ENCODE measurements around the gene TECPR2. TPM values are rescaled to one million over a fixed set of nuclear protein-coding genes. Genes with fewer than 3 reads are reported as not detected.
A peak's percentile ranks its signal among the peaks of the same experiment; 100 is the strongest.
"Not testable (repeated sequence)": the region's sequence is repeated elsewhere in the genome, so short reads cannot be mapped to it uniquely, and the experiment has no call there.

The TECPR2 gene
- total RNA-seq, 1 donor from 2014 or later, result 15.1 TPM

DNA sequence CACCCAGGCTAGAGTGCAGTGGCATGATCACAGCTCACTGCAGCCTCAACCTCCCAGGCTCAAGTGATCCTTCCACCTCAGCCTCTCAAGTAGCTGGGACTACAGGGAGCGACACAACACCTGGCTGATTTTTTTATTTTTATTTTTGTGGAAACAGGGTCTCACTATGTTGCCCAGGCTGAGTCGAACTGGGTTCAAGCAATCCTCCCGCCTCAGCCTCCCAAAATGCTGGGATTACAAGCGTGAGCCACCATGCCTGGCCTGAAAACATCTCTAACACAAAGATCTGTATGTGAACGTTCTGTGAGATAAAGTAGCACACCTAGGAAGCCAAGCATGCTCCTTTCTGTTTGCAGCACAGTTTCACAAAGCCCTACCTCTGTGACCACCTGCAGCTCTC, 157.0 kb downstream of the TECPR2 start:
- DNase-seq (ENCODE audit: low spot score); ATAC-seq: not testable (repeated sequence)

DNA sequence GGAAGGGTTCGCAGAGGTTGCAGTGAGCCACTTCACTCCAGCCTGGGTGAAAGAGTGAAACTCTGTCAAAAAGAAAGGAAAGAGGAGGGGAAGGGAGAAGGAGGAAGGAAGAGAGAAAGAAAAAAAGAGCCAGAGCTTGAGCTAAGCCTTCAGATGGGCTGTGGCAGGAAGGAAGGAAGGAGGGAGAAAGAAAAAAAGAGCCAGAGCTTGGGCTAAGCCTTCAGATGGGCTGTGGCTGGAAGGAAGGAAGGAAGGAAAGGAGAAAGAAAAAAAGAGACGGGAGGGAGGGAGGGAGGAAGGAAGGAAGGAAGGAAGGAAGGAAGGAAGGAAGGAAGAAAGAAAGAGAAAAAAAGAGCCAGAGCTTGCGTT, 160.4 kb downstream of the TECPR2 start:
- ATAC-seq (no peak), DNase-seq (ENCODE audit: low spot score) (no peak)

DNA sequence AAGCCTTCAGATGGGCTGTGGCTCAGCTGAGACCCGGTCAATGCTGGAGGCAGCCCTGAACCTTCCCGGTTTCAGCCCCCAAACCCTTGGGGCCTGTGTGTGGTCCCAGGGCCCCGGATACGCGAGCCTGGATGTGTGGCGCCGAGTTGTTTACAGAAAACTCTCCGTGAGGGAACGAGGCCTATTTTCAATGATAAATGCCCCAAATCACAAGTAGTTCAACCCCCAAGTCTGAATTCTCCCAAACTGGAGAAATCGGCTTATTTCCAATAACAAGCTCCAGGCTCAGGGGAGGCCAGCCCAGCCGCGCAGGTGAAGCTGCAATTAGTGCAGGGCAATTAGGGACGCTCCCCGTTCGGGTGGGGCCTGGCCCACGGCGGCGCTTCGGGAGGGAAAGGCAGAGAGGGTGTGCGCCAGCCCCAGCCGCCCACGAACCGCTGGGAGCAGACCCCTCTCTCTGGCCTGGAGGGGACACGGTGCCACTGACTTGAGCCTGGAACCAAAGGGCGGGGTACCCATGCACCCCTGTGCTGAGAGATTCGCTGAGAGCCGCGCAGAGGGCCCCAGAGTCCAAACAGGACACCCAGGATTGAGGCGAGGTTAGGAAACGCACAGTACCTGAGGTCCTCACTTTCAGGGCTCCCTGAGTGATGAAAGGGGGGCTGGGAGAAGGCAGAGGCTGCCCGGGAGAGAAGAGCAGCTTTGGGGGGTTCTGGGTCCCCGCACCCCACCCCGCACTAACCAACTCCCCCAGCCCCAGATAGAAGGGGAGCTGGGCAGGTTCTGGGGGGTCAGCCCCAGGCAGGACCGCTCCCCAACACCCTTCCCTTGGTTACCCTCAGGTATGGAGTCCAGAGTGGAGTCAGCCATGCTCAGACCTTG, 161.1 kb downstream of the TECPR2 start:
- ATAC-seq, result no peak

DNA sequence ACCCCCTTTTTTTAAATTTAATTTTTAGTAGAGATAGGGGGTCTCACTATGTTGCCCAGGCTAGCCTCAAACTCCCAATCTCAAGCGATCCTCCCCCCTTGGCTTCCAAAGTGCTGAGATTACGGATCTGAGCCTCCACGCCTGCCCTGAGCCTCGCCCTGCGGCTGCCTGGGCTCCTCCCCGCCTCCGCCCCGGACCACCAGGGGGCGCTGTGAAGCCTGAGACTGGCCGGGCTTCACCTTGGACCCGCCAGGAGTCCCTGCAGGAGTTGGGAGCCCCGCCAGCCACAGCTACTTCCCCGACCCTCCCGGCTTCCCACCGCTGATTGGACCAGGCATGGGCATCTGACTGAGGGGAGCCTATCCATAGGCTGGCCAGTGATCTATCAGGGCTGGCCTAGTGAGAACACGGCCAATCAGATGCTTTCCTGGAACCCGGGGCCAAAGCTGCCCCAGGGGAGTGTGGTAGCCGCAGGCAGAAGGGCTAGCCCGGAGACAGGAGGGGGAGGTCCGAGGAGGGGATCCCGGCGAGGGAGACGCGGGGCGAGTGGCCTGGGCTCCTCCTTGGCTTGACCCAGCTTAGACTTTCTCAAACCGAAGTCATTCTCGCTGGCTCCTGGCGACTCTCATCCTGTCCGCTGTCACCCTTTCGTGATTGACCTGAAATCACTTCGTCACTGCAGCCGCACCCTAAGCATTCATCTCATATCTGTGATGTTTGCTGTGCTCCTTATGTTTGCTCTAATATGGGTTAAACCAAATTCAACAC, 161.9 kb downstream of the TECPR2 start:
- ATAC-seq (peak; percentile 96), DNase-seq (ENCODE audit: low spot score) (peak; percentile 98)

More for the DNA sequence above, 161.1 kb downstream of the TECPR2 start:
- DNase-seq (ENCODE audit: low spot score), result no peak

DNA sequence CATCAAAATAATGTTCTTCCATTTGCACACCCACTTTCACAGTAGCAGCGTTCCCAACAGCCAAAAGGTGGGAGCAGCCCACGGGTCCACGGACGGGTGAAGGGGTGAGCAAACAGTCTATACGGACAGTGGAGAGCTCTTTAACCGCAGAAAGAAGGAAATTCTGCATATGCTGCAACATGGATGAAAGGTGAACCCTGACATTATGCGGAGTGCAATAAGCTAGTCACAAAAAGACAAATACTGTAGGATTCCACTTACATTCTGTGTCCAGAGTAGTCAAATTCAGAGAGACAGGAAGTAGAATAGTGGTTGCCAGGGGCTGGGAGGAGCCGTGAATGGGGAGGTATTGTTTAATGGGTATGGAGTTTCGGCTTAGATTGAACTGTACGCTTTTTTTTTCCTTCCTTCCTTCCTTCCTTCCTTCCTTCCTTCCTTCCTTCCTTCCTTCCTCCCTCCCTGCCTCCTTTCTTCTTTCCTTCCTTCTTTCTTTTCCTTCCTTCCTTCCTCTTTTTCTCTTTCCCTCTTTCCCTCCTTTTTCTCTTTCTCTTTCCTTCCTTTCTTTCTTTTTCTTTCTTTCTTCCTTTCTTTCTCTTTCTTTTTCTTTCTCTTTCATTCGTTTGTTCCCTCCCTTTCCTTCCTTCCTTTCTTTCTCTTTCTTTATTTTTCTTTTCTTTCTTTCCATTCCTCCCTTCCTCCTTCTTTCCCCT, 162.6 kb downstream of the TECPR2 start:
- DNase-seq (ENCODE audit: low spot score), result no peak

DNA sequence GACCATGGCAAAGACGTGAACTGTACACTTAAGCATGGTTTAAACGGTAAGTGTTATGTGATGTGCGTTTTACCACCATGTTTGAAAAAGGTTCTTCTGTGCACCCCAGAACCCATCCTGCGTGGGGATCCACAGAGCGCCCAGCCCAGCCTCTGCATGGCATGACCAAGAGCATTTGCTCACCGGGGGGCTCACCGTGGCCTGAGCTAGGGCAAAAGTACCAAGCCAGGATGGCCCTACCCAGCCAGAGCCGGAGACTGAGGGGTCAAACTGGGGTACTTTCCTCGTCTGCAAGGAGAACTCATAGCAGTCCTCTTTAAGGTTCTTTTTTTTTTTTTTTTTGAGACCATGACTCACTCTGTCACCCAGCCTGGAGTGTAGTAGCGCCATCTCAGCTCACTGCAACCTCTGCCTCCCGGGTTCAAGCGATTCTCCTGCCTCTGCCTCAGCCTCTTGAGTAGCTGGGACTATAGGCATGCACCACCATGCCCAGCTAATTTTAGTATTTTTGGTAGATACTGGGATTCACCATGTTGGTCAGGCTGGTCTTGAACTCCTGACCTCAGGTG, 163.3 kb downstream of the TECPR2 start:
- no peak for DNase-seq (ENCODE audit: low spot score)
- ATAC-seq, result no peak

More for the DNA sequence above, 162.6 kb downstream of the TECPR2 start:
- ATAC-seq, result peak; percentile 25

DNA sequence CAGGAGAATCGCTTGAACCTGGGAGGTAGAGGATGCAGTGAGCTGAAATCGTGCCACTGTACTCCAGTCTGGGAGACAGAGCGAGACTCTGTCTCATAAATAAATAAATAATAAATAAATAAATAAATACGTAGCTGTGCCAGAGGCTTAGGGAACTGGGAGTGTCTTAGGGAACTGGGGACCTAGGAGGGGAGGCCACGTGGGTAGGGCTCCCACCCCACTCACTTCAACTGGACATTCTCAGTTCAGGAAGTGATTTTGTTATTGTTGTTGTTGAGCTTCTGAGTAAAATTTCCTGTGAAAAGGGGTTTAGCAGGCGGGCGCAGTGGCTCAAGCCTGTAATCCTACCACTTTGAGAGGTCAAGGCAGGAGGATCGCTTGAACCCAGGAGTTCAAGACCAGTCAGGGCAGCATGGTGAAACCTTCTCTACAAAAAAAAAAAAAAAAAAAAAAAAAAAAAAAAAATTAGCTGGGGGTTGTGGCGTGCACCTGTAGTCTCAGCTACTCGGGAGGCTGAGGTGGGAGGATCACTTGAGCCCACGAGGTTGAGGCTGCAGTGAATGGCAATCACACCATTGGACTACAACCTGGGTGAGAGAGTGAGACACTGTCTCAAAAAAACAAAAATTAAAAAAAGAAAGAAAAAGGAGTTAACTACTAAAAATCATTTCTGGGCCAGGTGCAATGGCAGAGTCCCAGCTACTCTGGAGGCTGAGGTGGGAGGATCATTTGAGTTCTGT, 165.9 kb downstream of the TECPR2 start:
- DNase-seq (ENCODE audit: low spot score), result no peak
- ATAC-seq, result no peak

DNA sequence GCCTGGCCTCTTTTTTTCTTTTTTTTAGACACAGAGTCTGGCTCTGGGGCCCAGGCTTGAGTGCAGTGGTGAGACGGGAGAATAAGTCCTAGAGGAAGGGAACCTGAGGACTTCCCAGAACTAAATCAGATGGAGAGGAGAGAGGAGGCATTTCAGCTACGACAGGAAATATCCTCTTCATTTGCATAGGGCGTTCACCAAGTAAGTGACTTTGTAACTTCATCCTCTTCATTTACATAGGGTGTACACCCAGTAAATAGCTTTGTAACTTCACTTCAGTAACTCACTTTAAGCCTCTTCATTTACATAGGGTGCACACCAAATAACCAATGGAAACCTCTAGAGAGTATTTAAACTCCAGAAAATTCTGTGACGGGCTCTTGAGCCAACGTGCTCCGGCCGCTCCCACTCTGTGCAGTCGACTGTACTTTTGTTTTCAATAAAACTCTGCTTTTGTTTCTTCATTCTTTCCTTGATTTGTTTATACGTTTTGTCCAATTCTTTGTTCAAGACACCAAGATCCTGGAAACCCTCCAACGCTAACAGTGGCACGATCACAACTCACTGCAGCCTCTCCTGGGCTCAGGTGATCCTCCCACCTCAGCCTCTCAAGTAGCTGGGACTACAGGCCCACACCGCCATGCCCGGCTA, 168.2 kb downstream of the TECPR2 start:
- DNase-seq (ENCODE audit: low spot score) (no peak), ATAC-seq (no peak)

DNA sequence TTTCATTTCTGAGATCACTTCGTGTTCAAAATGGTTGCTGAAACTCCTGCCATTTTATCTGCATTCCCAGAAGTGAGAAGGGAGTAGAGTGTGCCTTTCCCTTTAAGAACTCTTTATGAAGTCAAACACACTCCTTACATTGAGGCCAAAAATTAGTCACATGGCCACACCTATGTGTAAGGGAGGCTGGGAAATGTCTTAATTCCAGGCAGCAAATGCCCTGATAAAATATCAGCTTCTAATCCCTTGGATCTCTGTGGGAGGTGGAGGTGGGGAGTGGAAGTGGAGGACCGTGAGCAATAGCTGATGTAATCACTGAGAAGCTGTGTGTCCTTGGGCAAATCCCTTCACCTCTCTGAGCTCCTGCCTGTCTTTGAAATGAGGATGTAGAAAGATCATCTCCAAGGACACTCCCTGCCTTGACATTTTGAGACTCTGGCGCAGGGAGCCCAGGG, 169.5 kb downstream of the TECPR2 start:
- ATAC-seq (no peak), DNase-seq (ENCODE audit: low spot score) (no peak)

DNA sequence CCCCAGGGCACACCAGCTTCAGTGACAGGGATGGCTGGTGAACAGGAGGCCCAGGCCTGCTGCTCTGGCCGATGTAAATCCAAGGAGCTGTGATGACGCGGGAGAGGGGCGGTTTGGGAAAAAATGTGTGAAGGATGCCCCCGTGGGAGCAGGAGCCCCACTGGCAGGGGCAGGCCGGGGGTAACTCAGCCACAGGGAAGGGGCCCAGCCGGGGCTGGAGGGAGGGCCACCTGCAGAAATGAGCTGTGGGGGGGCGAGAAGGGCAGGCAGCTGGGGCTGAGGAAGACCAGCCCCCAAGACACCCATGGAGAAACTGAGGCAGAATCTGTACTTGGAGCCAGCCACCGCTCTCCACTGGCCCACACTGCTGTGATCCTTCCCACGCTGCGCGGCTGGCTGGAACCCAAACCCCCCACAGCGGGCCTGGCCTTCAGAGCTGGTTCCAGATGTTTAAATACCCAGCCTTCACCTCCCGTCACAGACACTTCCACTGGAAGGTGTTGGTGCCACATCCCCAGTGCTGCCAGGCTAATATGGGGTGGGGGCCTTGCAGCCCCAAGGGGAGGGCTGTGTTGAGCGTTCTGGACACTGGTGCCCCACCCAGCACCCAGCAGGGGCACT, 175.3 kb downstream of the TECPR2 start:
- no peak for ATAC-seq
- no peak for DNase-seq (ENCODE audit: low spot score)

DNA sequence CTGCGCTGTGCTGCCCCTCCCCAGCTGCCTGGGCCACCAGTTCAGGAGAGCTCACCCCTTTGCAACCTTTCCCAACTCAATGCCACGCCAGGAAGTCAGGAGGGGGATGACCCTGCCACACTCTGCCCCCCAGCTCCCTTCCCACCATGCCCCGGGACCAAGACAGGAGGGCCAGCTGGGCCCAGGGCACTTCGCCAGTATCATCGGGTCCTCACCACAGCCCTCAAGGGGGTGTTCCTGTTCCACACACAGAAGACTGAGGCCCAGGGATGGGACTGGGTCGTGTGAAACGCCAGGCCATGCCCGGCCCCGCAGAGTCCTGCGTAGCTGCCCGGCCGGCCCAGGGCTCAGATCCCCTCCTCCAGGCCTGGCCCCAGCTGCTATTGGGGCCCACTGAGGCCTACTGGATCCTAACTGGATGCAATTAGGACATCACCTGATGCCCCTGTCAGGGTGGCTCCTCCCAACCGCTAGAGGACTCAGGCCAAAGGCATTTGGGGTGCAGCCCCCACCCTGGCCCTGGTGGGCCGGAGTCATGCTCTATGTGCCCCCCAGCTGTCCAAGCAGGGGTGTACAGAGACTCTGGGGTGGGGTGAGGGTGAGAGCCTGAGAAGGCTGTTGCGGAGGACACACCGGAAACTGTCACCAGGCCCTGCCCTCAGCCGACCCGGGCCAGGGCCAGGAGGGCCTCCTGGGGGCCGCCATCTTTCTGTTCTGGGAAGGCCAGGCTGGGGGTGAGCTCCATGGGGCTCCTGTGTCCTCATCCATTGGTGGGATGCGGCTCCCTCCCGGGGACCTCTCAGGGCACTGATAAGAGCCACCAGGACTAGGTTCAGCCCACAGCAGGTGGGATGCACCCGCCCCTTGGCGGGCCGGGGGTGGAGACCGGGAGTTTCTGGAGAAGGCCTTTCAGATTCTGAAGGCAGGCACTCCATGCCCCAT, 176.1 kb downstream of the TECPR2 start:
- DNase-seq (ENCODE audit: low spot score), result no peak

DNA sequence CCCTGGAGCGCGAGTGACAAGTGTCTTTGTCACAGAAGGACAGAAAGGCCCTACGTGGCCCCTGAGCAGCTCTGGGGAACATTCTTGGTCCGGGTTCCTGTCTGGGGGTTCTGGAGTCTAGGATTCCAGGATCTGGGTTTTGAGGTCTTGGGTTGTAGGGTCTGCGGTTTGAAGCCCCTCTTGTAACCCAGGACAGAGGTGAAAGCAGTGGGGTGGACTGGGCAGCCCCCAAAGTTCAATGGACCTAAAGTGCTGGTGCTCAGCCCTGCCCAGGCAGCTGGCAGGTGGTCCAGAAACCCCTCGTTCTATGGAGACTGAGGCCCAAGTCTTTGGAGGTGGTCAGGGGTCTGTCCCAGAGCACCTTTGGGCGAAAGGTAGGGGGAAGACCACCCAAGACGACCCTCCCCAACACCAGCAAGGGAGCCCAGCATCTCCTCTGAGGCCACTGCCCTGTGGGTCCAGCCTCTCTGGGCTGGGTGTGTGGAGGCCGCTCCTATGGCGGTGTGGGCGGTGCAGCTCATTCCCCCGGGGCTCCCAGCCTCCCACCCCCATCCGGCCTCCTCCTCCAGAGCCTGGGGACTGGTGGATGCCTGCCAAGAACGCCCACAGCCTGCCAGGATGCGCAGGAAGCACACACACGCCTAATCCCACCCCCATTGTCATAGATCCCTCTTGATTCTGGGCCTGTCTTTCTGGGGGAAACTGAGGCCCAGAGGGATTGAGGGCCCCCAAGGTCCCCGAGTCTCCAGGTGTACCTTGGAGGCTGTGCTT, 177.0 kb downstream of the TECPR2 start:
- DNase-seq (ENCODE audit: low spot score), result no peak

More for the DNA sequence above, 176.1 kb downstream of the TECPR2 start:
- no peak for ATAC-seq

DNA sequence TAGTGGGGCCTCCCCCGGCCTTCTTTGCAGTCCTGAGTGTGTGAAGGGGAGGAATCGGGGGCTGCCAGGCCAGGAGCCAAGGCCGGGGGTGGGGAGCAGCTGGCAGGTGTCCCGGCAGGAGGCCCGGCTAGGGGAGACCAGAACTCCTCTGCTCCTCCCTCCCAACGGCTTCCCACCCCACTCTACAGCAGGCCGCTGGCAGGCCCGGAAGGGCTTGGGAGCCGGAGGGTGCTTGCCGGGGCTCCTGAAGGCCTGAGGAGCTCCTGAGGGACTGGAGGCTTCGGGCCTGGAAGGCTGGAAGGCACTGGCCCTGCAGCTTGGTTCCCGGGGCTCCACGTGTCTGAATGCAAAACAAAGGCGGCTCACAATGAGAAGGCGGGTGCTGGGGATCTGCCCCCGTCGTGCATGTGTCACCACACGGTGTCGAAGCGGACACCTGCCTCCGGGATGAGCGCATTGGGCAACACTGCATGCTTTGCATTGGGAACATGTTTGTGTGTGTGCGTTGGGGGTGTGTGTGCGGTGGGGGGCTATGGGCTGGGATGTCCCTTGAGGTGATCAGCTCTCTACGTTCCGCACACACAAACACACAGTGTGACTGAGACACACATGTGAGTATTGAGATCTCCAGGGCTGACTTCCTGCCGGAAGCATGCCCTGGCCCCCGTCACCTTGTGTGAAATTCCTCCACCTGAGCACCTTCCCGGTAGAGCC, 177.7 kb downstream of the TECPR2 start:
- no peak for ATAC-seq
- DNase-seq (ENCODE audit: low spot score), result no peak

More for the DNA sequence above, 177.0 kb downstream of the TECPR2 start:
- no peak for ATAC-seq

DNA sequence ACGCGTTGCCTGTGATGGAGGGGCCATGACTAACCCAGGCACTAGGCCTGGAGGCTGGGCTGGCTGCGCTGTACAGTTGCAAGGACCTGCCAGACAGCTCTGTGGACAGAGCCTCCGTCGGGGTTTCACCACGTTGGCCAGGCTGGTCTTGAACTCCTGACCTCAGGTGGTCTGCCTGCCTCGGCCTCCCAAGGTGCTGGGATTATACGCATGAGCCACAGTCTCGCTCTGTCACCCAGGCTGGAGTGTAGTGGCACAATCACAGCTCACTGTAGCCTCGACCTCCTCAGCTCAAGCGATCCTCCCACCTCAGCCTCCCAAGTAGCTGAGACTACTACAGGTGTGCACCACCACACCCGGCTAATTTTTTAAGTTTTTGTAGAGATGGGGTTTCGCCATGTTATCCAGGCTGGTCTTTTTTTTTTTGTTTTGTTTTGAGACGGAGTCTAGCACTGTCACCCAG, 178.3 kb downstream of the TECPR2 start:
- not testable (repeated sequence) for ATAC-seq; DNase-seq (ENCODE audit: low spot score)

DNA sequence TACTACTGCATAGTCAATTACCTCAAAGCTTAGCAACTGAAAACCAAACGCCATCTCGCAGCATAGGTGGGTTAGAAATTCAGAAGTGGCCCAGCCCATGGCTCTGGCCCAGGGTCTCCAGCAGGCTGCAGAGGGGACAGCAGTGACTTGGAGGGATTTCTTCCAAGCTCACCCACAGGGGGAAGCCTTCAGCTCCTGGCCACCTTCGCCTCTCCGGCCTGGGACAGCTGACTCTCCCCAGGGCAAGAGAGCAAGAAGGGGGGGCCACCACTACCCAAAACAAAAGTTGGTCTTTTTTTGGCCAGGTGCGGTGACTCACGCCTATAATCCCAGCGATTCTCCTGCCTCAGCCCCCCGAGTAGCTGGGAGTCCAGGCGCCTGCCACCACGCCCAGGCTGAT, 179.0 kb downstream of the TECPR2 start:
- ATAC-seq (no peak), DNase-seq (ENCODE audit: low spot score) (no peak)

DNA sequence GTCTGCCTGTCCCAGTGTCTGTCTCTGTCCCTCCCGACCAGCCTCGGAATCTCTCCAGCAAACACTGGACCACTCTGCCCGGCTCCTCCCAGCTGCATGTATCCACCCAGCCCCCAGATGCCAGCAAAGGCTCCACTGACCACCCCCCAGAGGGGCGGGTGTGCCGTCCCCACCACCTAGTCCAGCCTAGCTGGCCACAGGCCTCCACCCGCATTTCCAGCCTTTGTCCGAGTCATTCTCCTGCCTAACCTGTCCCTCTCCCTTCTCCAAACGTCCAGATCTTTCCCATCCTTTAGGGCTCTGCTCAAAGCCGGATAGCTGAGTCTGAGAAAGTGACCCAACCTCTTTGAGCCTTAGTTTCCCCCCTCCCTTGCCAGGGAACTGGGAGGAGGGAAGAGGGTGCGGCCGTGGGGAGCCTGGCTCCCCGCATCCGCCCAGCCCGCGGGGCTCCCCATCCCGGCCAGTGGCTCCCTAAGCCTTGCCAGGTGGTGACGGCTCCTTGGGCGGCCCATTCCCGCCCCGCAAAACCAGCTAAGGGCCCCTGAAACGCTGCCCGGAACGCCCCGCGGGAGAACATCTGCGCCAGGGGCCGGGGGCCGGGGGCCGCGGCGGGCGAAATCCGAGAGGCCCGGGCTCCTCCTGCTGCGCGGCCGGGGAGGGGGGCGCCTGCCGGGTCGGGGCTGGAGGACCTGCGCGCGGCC, 181.5 kb downstream of the TECPR2 start:
- no peak for ATAC-seq
- no peak for DNase-seq (ENCODE audit: low spot score)
